A549 treated with dexamethasone at 1 μM for 4 hours (cell line): ENCODE data around the gene CPT1A. TPM values are rescaled to one million over a fixed set of nuclear protein-coding genes. Genes with fewer than 3 reads are reported as not detected.

Experiments
- total RNA-seq: library from RNA; stranded (reverse); fragments of 200-300 nt; extraction: Qiagen RNA extraction; gene quantifications from 5 replicates; pipeline ENCODE4 v1.2.3, GENCODE V29; 2022

CPT1A gene
- 24.2 to 38.7 TPM (median 34.8 TPM) in 5 replicates for total RNA-seq

DNA sequence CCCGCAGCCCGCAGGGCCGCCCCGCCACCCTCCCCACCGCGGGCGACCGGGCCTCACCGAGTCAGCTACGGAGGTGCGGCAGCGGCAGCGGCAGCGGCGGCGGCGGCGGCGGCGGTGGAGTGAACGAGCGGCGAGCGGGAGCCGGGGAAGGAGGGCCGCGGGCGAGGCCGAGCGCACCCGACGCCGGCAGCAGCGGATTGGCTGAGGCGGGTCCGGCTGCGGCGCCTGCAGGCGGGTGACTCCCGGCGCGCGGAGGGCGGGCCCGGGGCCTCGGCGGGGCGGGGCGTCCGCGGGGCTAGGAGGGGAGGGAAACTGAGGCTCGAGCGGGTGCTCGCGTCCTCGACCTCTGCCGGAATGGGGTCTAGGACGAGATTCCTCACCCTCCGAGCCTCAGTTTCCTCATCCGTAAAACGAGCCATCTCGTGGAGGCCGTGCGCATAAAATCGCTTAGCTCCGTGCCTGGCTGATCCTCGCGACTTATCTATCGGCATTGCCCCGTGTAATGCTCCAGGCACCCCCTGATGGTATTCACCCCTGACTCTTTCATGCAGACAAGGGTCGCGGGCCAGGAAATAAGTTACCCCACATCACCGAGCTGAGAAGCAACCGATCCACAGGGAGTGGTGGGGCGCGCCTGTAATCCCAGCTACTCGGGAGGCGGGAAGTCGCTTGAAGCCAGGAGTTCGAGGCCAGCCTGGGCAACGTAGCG lies at the start of gene CPT1A:
CPT1A (minus strand) TSS at position 199 of the 709 bp plus-strand sequence. CDS start 26,442 bp downstream, outside the sequence.

GRCh38 chr11:68751331-68751856 lies 90.3 kb downstream of the CPT1A start, which contains the start of gene TESMIN:
Gene TESMIN, minus strand, starts transcription at chr11:68751520. Its CDS starts 860 bp downstream, at chr11:68750660.

Other genes with a start within 250 kb of the CPT1A start
- gene GAL, start 157.4 kb downstream of the CPT1A start, total RNA-seq: 12.0 to 21.5 TPM (median 18.0 TPM) in 5 replicates
- 3.9 to 6.2 TPM (median 5.8 TPM) in 5 replicates for gene TESMIN, start 90.4 kb downstream of the CPT1A start, total RNA-seq
- gene MRPL21, start 61.9 kb upstream of the CPT1A start, total RNA-seq: 112 to 130 TPM (median 121 TPM) in 5 replicates
- gene IGHMBP2, start 62.0 kb upstream of the CPT1A start, total RNA-seq: 11.5 to 16.2 TPM (median 14.6 TPM) in 5 replicates
- gene MRGPRD, start 139.1 kb upstream of the CPT1A start, total RNA-seq: not detected in 5 replicates
- 0.03 to 0.07 TPM (median 0.05 TPM) in 4 of 5 replicates, not detected in the other for gene MRGPRF, start 171.3 kb upstream of the CPT1A start, total RNA-seq
- 8.7 to 13.6 TPM (median 12.1 TPM) in 5 replicates for gene TPCN2, start 207.0 kb upstream of the CPT1A start, total RNA-seq